Hepatocyte (in vitro differentiated cells): ENCODE data around the gene DDT. TPM values are rescaled to one million over a fixed set of nuclear protein-coding genes. Genes with fewer than 3 reads are reported as not detected.
"Not testable (repeated sequence)": the region's sequence is repeated elsewhere in the genome, so short reads cannot be mapped to it uniquely, and the experiment has no call there.

Source experiments
- DNase-seq: peaks from one replicate; pipeline ENCODE4 v3.0.0-alpha.2; 2016; ENCODE audit warnings: low spot score
- H2AFZ ChIP-seq: fragments of 200-600 bp; sonication (generic); 2 replicates; pipeline ENCODE4 v1.6.0; 2016; ENCODE audit warnings: antibody characterized with exemption, mild to moderate bottlenecking
- H3K27ac ChIP-seq: fragments of 200-600 bp; sonication (generic); 2 replicates; pipeline ENCODE4 v1.5.1; 2016; ENCODE audit warnings: mild to moderate bottlenecking
- H3K27me3 ChIP-seq: fragments of 200-600 bp; sonication (generic); 2 replicates; pipeline ENCODE4 v1.6.1; 2016
- H3K36me3 ChIP-seq: fragments of 200-600 bp; sonication (generic); replicated peaks from 2 replicates; pipeline ENCODE4 v1.5.1; 2016; ENCODE audit warnings: low read depth; ENCODE audit not compliant: insufficient read depth
- H3K4me1 ChIP-seq: fragments of 200-600 bp; sonication (generic); 2 replicates; pipeline ENCODE4 v1.5.1; 2016; ENCODE audit warnings: mild to moderate bottlenecking, moderate library complexity; ENCODE audit not compliant: insufficient read depth
- H3K4me2 ChIP-seq: fragments of 200-600 bp; sonication (generic); 2 replicates; pipeline ENCODE4 v1.6.0; 2016
- H3K4me3 ChIP-seq: fragments of 200-600 bp; sonication (generic); 2 replicates; pipeline ENCODE4 v1.5.1; 2016; ENCODE audit warnings: mild to moderate bottlenecking
- H3K79me2 ChIP-seq: fragments of 200-600 bp; sonication (generic); 2 replicates; pipeline ENCODE4 v1.6.0; 2017; ENCODE audit warnings: mild to moderate bottlenecking
- H3K9me2 ChIP-seq: fragments of 200-600 bp; sonication (generic); replicated peaks from 2 replicates; pipeline ENCODE4 v1.6.0; 2017; ENCODE audit warnings: mild to moderate bottlenecking; ENCODE audit not compliant: insufficient read depth
- H3K9me3 ChIP-seq: fragments of 200-600 bp; sonication (generic); 2 replicates; pipeline ENCODE4 v1.5.1; 2016; ENCODE audit warnings: low read depth, mild to moderate bottlenecking
- H4K20me1 ChIP-seq: fragments of 200-600 bp; sonication (generic); 2 replicates; pipeline ENCODE4 v1.6.0; 2016; ENCODE audit warnings: mild to moderate bottlenecking; ENCODE audit not compliant: insufficient read depth, poor library complexity, severe bottlenecking
- WGBS: methylation state at CpG from one replicate; pipeline ENCODE4 v1.1.6; 2016; ENCODE audit warnings: low lambda C conversion rate; ENCODE audit errors: missing lambda C conversion rate; 5-methylcytosine and 5-hydroxymethylcytosine counted together
- polyA plus RNA-seq: library from polyadenylated mRNA; unstranded; fragments of >200 nt; fragmentation: Nextera tagmentation; extraction: Ambion mirVana; gene quantifications from 2 replicates; pipeline ENCODE4 v1.2.1, GENCODE V29; 2016
- total RNA-seq: library from RNA; depleted of rRNA; stranded (reverse); fragments of >200 nt; gene quantifications from 2 replicates; pipeline ENCODE4 v1.2.3, GENCODE V29; 2014
- TF ChIP-seq, protein P1 (sequence below): fragments of 200-600 bp; sonication (generic); IDR thresholded peaks from 2 replicates; pipeline ENCODE4 v1.5.1; 2016; ENCODE audit warnings: antibody characterized with exemption, mild to moderate bottlenecking; ENCODE audit not compliant: poor library complexity

Gene DDT
- total and polyA plus RNA-seq, 2 experiments from 2014 or later: 136 to 223 TPM

DNA sequence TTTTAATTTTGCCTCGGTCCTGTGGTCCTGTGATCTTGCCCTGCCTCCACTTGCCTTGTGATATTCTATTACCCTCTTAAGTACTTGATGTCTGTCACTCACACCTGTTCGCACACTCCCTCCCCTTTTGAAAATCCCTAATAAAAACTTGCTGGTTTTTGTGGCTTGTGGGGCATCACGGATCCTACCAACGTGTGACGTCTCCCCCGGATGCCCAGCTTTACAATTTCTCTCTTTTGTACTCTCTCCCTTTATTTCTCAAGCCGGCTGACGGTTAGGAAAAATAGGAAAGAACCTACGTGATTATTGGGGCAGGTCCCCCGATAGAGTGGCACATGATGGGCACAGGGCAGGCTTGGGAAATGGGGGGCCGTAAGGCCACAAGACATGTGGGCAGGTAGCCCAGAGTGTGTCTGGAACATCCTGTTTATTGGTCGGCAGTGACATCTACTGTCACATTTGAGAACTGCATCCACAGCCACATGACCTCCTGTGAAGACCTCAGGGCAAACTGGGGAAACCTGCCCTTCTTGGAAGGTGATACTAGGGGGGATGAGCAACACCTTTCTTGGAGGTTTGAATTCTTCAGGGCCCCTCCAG lies 17.8 kb downstream of the DDT start:
- peak; percentile 85 for DNase-seq
- not testable (repeated sequence) for H3K27me3 ChIP-seq, H3K4me3 ChIP-seq, H3K9me2 ChIP-seq, H3K27ac ChIP-seq, H3K4me1 ChIP-seq, H3K36me3 ChIP-seq, H4K20me1 ChIP-seq, H3K9me3 ChIP-seq, H3K79me2 ChIP-seq, H2AFZ ChIP-seq
- WGBS: 16% methylated on average over 12 of the region's 12 CpGs
- H3K4me2 ChIP-seq: peak overlapping the region; percentile 28
- TF ChIP-seq, protein P1, sequence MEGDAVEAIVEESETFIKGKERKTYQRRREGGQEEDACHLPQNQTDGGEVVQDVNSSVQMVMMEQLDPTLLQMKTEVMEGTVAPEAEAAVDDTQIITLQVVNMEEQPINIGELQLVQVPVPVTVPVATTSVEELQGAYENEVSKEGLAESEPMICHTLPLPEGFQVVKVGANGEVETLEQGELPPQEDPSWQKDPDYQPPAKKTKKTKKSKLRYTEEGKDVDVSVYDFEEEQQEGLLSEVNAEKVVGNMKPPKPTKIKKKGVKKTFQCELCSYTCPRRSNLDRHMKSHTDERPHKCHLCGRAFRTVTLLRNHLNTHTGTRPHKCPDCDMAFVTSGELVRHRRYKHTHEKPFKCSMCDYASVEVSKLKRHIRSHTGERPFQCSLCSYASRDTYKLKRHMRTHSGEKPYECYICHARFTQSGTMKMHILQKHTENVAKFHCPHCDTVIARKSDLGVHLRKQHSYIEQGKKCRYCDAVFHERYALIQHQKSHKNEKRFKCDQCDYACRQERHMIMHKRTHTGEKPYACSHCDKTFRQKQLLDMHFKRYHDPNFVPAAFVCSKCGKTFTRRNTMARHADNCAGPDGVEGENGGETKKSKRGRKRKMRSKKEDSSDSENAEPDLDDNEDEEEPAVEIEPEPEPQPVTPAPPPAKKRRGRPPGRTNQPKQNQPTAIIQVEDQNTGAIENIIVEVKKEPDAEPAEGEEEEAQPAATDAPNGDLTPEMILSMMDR: peak; percentile 77

DNA sequence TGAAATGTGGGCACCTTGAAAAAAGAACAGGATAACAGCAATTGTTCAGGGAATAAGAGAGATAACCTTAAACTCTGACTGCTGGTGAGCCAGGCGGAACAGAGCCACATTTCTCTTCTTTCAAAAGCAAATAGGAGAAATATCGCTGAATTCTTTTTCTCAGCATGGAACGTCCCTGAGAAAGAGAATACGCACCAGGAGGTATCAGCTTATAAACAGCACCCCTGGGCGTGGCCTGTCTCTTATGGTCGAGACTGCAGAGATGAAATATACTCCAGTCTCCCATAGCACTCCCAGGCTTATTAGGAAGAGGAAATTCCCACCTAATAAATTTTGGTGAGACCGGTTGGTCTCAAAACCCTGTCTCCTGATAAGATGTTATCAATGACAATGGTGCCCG lies 18.4 kb downstream of the DDT start:
- H3K27ac ChIP-seq, H3K4me3 ChIP-seq, H3K79me2 ChIP-seq, H3K4me1 ChIP-seq, H3K9me3 ChIP-seq, H3K36me3 ChIP-seq, H3K4me2 ChIP-seq, H3K9me2 ChIP-seq, H3K27me3 ChIP-seq, DNase-seq, H2AFZ ChIP-seq, H4K20me1 ChIP-seq: not testable (repeated sequence)
- 44% methylated on average over 7 of the region's 8 CpGs for WGBS

DNA sequence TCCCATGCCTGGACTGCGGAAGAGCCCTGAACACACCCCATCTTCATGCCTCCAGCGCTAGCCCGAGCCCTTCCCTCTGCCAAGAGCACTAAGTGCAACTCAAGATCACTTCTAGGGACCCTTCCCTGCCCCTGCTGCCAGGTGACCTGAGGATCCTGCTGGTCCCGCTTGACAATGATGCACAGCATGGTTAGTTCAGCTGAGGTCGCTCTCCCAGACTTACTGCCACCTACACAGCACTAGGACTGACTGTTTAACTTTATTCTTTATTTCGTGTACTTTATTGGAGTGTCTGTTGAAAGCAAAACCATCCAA lies 19.3 kb downstream of the DDT start:
- not testable (repeated sequence) for H3K27ac ChIP-seq, H3K36me3 ChIP-seq, H4K20me1 ChIP-seq, H3K4me3 ChIP-seq, H3K9me2 ChIP-seq, DNase-seq, H3K4me1 ChIP-seq, H3K79me2 ChIP-seq, H3K27me3 ChIP-seq, H2AFZ ChIP-seq, H3K4me2 ChIP-seq, H3K9me3 ChIP-seq
- WGBS: 70% methylated on average over 5 of the region's 6 CpGs

GRCh38 chr22:23954193-23954990 lies 19.8 kb downstream of the DDT start:
- not testable (repeated sequence) for H3K9me3 ChIP-seq, H4K20me1 ChIP-seq, H3K79me2 ChIP-seq, H3K9me2 ChIP-seq, H3K4me2 ChIP-seq, DNase-seq, H2AFZ ChIP-seq, H3K4me3 ChIP-seq, H3K4me1 ChIP-seq, H3K27me3 ChIP-seq, H3K27ac ChIP-seq, H3K36me3 ChIP-seq
- WGBS: 79% methylated on average over 8 of the region's 8 CpGs

GRCh38 chr22:23953485-23953884 lies 20.8 kb downstream of the DDT start:
- not testable (repeated sequence) for H3K4me1 ChIP-seq, H3K4me3 ChIP-seq, DNase-seq, H4K20me1 ChIP-seq, H3K4me2 ChIP-seq, H3K79me2 ChIP-seq, H3K27me3 ChIP-seq, H3K27ac ChIP-seq, H3K36me3 ChIP-seq, H3K9me2 ChIP-seq, H2AFZ ChIP-seq, H3K9me3 ChIP-seq
- WGBS: 80% methylated on average over 4 of the region's 4 CpGs

DNA sequence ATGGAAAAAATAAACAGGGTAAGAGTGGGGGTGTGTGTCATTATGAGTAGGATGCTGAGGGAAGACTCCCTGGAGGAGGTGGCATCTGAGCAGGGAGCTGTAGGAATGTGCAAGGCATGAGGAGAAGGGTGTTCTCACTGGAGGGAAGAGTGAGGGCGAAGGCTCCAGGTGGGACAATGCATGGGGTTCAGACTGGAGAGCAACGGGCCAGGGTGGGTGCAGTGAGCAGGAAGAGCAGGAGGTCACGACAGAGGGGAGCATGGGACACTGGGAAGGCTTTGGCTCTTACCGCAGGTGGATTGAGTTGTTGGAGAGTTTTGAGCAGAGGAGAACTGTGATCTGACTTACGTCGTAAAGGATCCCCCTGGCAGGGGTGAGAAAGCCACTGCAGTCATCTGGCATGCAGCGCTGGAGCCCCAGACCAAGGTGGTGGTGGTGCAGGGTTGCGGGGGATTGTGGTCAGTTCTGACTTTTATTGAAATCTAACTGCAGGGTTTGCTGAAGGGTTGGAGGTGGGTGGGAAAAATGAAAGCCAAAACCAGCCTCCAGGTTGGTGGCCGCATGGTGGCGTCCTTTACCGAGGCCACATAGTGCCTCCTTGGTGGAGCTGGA lies 21.3 kb downstream of the DDT start:
- not testable (repeated sequence) for H3K79me2 ChIP-seq, H3K4me1 ChIP-seq, H4K20me1 ChIP-seq, H2AFZ ChIP-seq, H3K9me2 ChIP-seq, H3K27ac ChIP-seq, H3K4me2 ChIP-seq, H3K4me3 ChIP-seq, DNase-seq, H3K36me3 ChIP-seq, H3K27me3 ChIP-seq, H3K9me3 ChIP-seq
- WGBS: 84% methylated on average over 11 of the region's 11 CpGs

DNA sequence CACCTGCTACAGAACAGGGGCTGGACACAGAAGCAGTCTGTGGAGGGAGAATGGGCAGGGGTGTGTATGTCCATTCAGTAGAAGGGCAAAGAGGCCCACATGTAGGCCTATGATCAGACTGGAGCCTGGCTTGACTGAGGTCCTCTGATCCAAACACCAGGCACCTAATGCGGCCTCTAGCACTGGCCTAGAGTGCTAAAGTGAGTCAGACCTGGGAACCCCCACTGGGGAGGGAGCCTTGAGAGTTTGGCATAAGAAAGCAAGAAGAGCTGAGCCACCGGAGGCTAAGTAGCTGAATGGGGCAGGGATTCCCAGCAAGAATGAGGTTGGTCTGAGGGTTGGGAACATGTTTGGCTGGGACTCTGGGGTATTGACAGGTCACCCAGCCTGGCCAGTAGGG lies 22.9 kb downstream of the DDT start:
- not testable (repeated sequence) for H3K9me2 ChIP-seq, H3K4me1 ChIP-seq, H3K4me3 ChIP-seq, H3K79me2 ChIP-seq, H3K36me3 ChIP-seq, H2AFZ ChIP-seq, H3K27me3 ChIP-seq, H3K4me2 ChIP-seq, H3K27ac ChIP-seq, H3K9me3 ChIP-seq, DNase-seq, H4K20me1 ChIP-seq
- 91% methylated on average over 2 of the region's 2 CpGs for WGBS

DNA sequence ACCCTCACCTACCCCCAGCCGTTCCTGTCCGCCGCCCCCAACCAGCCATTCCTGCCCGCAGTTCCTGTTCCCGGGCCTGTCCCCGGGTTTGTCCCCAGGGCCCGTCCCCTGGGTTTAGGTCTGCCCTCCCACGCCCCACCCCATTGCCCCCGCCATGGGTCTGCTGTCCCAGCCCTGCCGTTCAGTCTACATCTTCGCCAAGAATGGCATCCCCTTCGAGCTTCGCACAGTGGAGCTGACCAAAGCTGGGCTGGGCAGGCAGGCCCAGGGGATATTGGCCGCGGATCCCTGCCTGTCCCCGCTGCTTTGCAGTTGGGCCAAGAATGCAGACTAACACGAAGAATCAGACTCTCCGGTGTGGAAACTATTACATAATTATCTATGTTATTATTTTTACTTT lies 24.5 kb downstream of the DDT start:
- H3K79me2 ChIP-seq, DNase-seq, H3K9me3 ChIP-seq, H3K27me3 ChIP-seq, H3K4me1 ChIP-seq, H3K4me2 ChIP-seq, H4K20me1 ChIP-seq, H3K36me3 ChIP-seq, H3K4me3 ChIP-seq, H2AFZ ChIP-seq, H3K9me2 ChIP-seq, H3K27ac ChIP-seq: not testable (repeated sequence)
- WGBS: 88% methylated on average over 7 of the region's 18 CpGs
